Naive B cell (primary cell): ENCODE data around the gene RABL2A. TPM values are rescaled to one million over a fixed set of nuclear protein-coding genes. Genes with fewer than 3 reads are reported as not detected.
A peak's percentile ranks its signal among the peaks of the same experiment; 100 is the strongest.
"Not testable (repeated sequence)": the region's sequence is repeated elsewhere in the genome, so short reads cannot be mapped to it uniquely, and the experiment has no call there.

ENCODE experiments used
- ATAC-seq, 2 donors: fragments of 150-1000 bp; cut with Tn5 transposase; 2 replicates each; pipeline ENCODE4 v1.10.0; 2021; ENCODE audit warnings: low read depth in 2 of 2, mild to moderate bottlenecking in 2 of 2, moderate library complexity in 2 of 2
- DNase-seq: peaks from one replicate; pipeline ENCODE4 v3.0.0; 2022
- H3K27ac Mint-ChIP-seq, 6 donors: one replicate each; pipeline ENCODE4 v1.8.0; 2020 to 2022; ENCODE audit warnings: mild to moderate bottlenecking in 6 of 6, mixed read lengths in 6 of 6, moderate library complexity in 5 of 6, inconsistent platforms in 2 of 6
- H3K27me3 Mint-ChIP-seq, 3 donors: one replicate each; pipeline ENCODE4 v1.8.0; 2021 to 2022; ENCODE audit warnings: mixed read lengths in 3 of 3, mild to moderate bottlenecking in 1 of 3
- H3K36me3 Mint-ChIP-seq, 2 donors: one replicate each; pipeline ENCODE4 v1.8.0; 2020 to 2022; ENCODE audit warnings: mixed read lengths in 2 of 2, inconsistent platforms in 1 of 2, mild to moderate bottlenecking in 1 of 2
- H3K4me1 Mint-ChIP-seq, 3 donors: one replicate each; pipeline ENCODE4 v1.8.0; 2020 to 2022; ENCODE audit warnings: mixed read lengths in 3 of 3, inconsistent platforms in 1 of 3, mild to moderate bottlenecking in 1 of 3, moderate library complexity in 1 of 3
- H3K4me3 Mint-ChIP-seq, 8 donors: one replicate each; pipeline ENCODE4 v1.8.0; 2020 to 2022; ENCODE audit warnings: mild to moderate bottlenecking in 8 of 8, mixed read lengths in 8 of 8, moderate library complexity in 8 of 8, inconsistent platforms in 2 of 8
- H3K9me3 Mint-ChIP-seq, 7 donors: one replicate each; pipeline ENCODE4 v1.8.0; 2020 to 2022; ENCODE audit warnings: mixed read lengths in 7 of 7, mild to moderate bottlenecking in 5 of 7, inconsistent platforms in 2 of 7, moderate library complexity in 1 of 7
- polyA plus RNA-seq, 6 donors: library from polyadenylated mRNA; unstranded; fragments of 300-500 nt; fragmentation: Illumina TruSeq; gene quantifications; one replicate each; pipeline ENCODE4 v1.2.3, GENCODE V29; 2021; ENCODE audit warnings: low read depth in 6 of 6

RABL2A gene
- polyA plus RNA-seq, 6 donors from 2014 or later, result 11.3 to 19.7 (median 16.6) TPM

GRCh38 chr2:113677330-113677729 lies 50.3 kb downstream of the RABL2A start:
- Mint-ChIP-seq H3K4me3 (no peak overlapping the region), H3K36me3 (no peaks in the 10 kb centered on the region)

GRCh38 chr2:113679457-113679856 lies 52.4 kb downstream of the RABL2A start:
- ATAC-seq, result no peak
- Mint-ChIP-seq H3K27ac (no peak overlapping the region), H3K4me3 (no peak overlapping the region), H3K9me3 (peaks cover 0 to 7% (median 0%) of the 10 kb centered on the region in 7 donors), H3K4me1 (no peaks in the 10 kb centered on the region), H3K36me3 (no peaks in the 10 kb centered on the region), H3K27me3 (peaks cover 0 to 13% (median 5%) of the 10 kb centered on the region in 3 donors)
- no peak for DNase-seq

More at GRCh38 chr2:113677330-113677729, 50.3 kb downstream of the RABL2A start:
- ATAC-seq (no peak), DNase-seq (no peak)
- Mint-ChIP-seq H3K9me3 (peaks cover 0 to 4% (median 0%) of the 10 kb centered on the region in 7 donors), H3K27ac (peak overlapping the region in 1 of 6 donors; percentile 71), H3K27me3 (peaks cover 0 to 13% (median 5%) of the 10 kb centered on the region in 3 donors), H3K4me1 (no peaks in the 10 kb centered on the region)

- H3K4me1 Mint-ChIP-seq, result peaks cover under 1 to 7% (median 1%) of the 10 kb centered on the region in 3 donors
- ATAC-seq, result no peak
- H3K36me3 Mint-ChIP-seq, result no peaks in the 10 kb centered on the region
- H3K27ac Mint-ChIP-seq, result no peak overlapping the region
- H3K27me3 Mint-ChIP-seq, result no peaks in the 10 kb centered on the region
- H3K9me3 Mint-ChIP-seq, result peaks cover 0 to 7% (median 0%) of the 10 kb centered on the region in 7 donors
- DNase-seq, result no peak
- no peak overlapping the region for H3K4me3 Mint-ChIP-seq
These were observed 58.4 kb downstream of the RABL2A start for GRCh38 chr2:113685471-113685870.

GRCh38 chr2:113686537-113686936 lies 59.5 kb downstream of the RABL2A start:
- Mint-ChIP-seq H3K4me1 (peaks cover 6 to 16% (median 7%) of the 10 kb centered on the region in 3 donors), H3K9me3 (peaks cover 0 to 7% (median 0%) of the 10 kb centered on the region in 7 donors), H3K36me3 (no peaks in the 10 kb centered on the region), H3K27me3 (no peaks in the 10 kb centered on the region), H3K27ac (peak overlapping the region in 1 of 6 donors; percentile 69), H3K4me3 (no peak overlapping the region)
- no peak for DNase-seq
- no peak for ATAC-seq

GRCh38 chr2:113690871-113691270 lies 63.8 kb downstream of the RABL2A start:
- peak overlapping the region in 1 of 8 donors; percentile 9 for H3K4me3 Mint-ChIP-seq
- DNase-seq (peak; percentile 17), ATAC-seq (peak in 1 of 2 donors; percentile 26)
- peak overlapping the region in 3 of 6 donors; percentile 50 to 86 (median 85) for H3K27ac Mint-ChIP-seq
- not testable (repeated sequence) for H3K9me3 Mint-ChIP-seq, H3K27me3 Mint-ChIP-seq, H3K36me3 Mint-ChIP-seq
- H3K4me1 Mint-ChIP-seq, result peaks cover 31 to 42% (median 32%) of the 10 kb centered on the region in 3 donors

Other genes with a start within 250 kb of the RABL2A start
- gene ZNG1B, start 189.6 kb upstream of the RABL2A start, polyA plus RNA-seq, result 10 to 100 TPM; 29.0 to 47.0 (median 34.0) TPM
- gene FOXD4L1, start 128.6 kb upstream of the RABL2A start, polyA plus RNA-seq, result not detected
- 10 to 100 TPM in 3 of 6 donors, 1 to 10 TPM in 3; 1.1 to 15.1 (median 10.8) TPM for gene SLC35F5, start 129.4 kb downstream of the RABL2A start, polyA plus RNA-seq